ENCODE data around the gene ZNF543. TPM values are rescaled to one million over a fixed set of nuclear protein-coding genes. Genes with fewer than 3 reads are reported as not detected.

ZNF543 gene
- total and polyA plus RNA-seq, 2 of the 13 experiments (the other 11 are each of a cell fraction or from before 2014, with no cell fraction given), result 2.1 to 8.9 TPM

GRCh38 chr19:57279418-57280164 lies 40.7 kb upstream of the ZNF543 start (continued):
- no peak for TF ChIP-seq TCF12 (IDR thresholded peaks at IDR 0.05)
- peak; percentile 21; the same call in 1 of the 2 replicates for TF ChIP-seq TCF12 (CRISPR knock-in tag; IDR thresholded peaks at IDR 0.05)
- TF ChIP-seq ZNF12 (CRISPR knock-in tag; IDR thresholded peaks at IDR 0.05), result peak; percentile 60; the same call in 1 of the 2 replicates
- 0 out of 2 replicates have a peak, but pooled peaks have one; percentile 5 for TF ChIP-seq RNF219 (CRISPR knock-in tag; IDR thresholded peaks at IDR 0.05)
- TF ChIP-seq POLR2AphosphoS5 (IDR thresholded peaks at IDR 0.05; ENCODE audit: low read depth, low read length), result peak; percentile 94
- peak; percentile 81; the same call in 1 of the 2 replicates for TF ChIP-seq RFXAP (CRISPR knock-in tag; IDR thresholded peaks at IDR 0.05; ENCODE audit: borderline replicate concordance)
- TF ChIP-seq ZNF562 (CRISPR knock-in tag; IDR thresholded peaks at IDR 0.05; ENCODE audit: borderline replicate concordance), result no peak
- 0 out of 2 replicates have a peak, but pooled peaks have one; percentile 20 for TF ChIP-seq ZNF740 (CRISPR knock-in tag; IDR thresholded peaks at IDR 0.05)
- TF ChIP-seq EP300 (IDR thresholded peaks at IDR 0.05; ENCODE audit: low read depth in 2 of 2, low read length in 2 of 2), result 0 out of 4 replicates have a peak, but pooled peaks of 1 of the 2 experiments have one; percentile 48
- TF ChIP-seq EP300 (CRISPR knock-in tag; IDR thresholded peaks at IDR 0.05; ENCODE audit: borderline replicate concordance), result peak; percentile 64; the same call in 1 of the 2 replicates
- TF ChIP-seq PTBP1 (IDR thresholded peaks at IDR 0.05; ENCODE audit: low read depth, low read length, poor library complexity, severe bottlenecking), result no peak
- peak; percentile 38; the same call in 1 of the 2 replicates for TF ChIP-seq ESRRA (CRISPR knock-in tag; IDR thresholded peaks at IDR 0.05; ENCODE audit: low read depth)
- peak; percentile 64; the same call in 1 of the 2 replicates for TF ChIP-seq ZNF788 (CRISPR knock-in tag; IDR thresholded peaks at IDR 0.05; ENCODE audit: borderline replicate concordance)
- TF ChIP-seq ZNF773 (CRISPR knock-in tag; IDR thresholded peaks at IDR 0.05; ENCODE audit: borderline replicate concordance), result peak; percentile 6; the same call in 1 of the 2 replicates
- TF ChIP-seq SIX4 (CRISPR knock-in tag; IDR thresholded peaks at IDR 0.05), result peak; percentile 81; the same call in 1 of the 2 replicates
- peak; percentile 44; the same call in 1 of the 2 replicates for TF ChIP-seq HOXD1 (CRISPR knock-in tag; IDR thresholded peaks at IDR 0.05)
- peak; percentile 66; the same call in 1 of the 2 replicates for TF ChIP-seq ZNF547 (CRISPR knock-in tag; IDR thresholded peaks at IDR 0.05)
- no peak; the same call in 1 of the 2 replicates for TF ChIP-seq NFIC (IDR thresholded peaks at IDR 0.05; ENCODE audit: low read length)
- peak; percentile 92 for TF ChIP-seq ERF (CRISPR knock-in tag; IDR thresholded peaks at IDR 0.05)
- TF ChIP-seq ZNF552 (CRISPR knock-in tag; IDR thresholded peaks at IDR 0.05; ENCODE audit: borderline replicate concordance), result peak; percentile 36; the same call in 1 of the 2 replicates
- TF ChIP-seq, protein P1, sequence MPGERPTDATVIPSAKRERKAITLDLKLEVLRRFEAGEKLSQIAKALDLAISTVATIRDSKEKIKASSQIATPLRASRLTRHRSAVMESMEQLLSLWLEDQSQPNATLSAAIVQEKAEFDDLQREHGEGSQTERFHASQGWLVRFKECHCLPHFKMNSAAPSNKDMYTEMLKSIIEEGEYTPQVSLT (CRISPR knock-in tag; IDR thresholded peaks at IDR 0.05; ENCODE audit: borderline replicate concordance, low read depth), result no peak
- TF ChIP-seq PAF1 (CRISPR knock-in tag; IDR thresholded peaks at IDR 0.05), result no peak
- peak; percentile 81 for TF ChIP-seq ZNF317 (CRISPR knock-in tag; IDR thresholded peaks at IDR 0.05)
- TF ChIP-seq ZNF75D (CRISPR knock-in tag; IDR thresholded peaks at IDR 0.05; ENCODE audit: borderline replicate concordance), result no peak
- TF ChIP-seq ZNF160 (CRISPR knock-in tag; IDR thresholded peaks at IDR 0.05), result peak; percentile 83; the same call in 1 of the 2 replicates
- no peak for TF ChIP-seq THYN1 (CRISPR knock-in tag; IDR thresholded peaks at IDR 0.05; ENCODE audit: borderline replicate concordance, low read depth)
- no peak for TF ChIP-seq MEIS1 (CRISPR knock-in tag; IDR thresholded peaks at IDR 0.05; ENCODE audit: borderline replicate concordance)
